GM12878 (cell line): ENCODE measurements around the gene SYNDIG1. TPM values are rescaled to one million over a fixed set of nuclear protein-coding genes. Genes with fewer than 3 reads are reported as not detected.

Experiments
- ATAC-seq: fragments of 200-7000 bp; cut with Tn5 transposase; 3 replicates; pipeline ENCODE4 v1.9.1; 2020; ENCODE audit warnings: mild to moderate bottlenecking, moderate library complexity
- BruUV-seq: library from RNA; stranded (reverse); fragments of 400-500 nt; replicated peaks from 2 replicates; lab custom pipeline; 2021; lab: Mats Ljungman, UMichigan
- CTCF ChIA-PET: fragments of 300-600 bp; sonication (Branson Sonifier 250); formaldehyde crosslinking; extraction: SDS; loops from one replicate; lab custom pipeline; 2021; ENCODE audit warnings: inconsistent platforms; lab: Yijun Ruan, JAX
- POLR2A ChIA-PET: fragments of 350-600 bp; formaldehyde crosslinking; extraction: SDS; loops from one replicate; lab custom pipeline; 2021; ENCODE audit warnings: inconsistent platforms; lab: Charles Lee
- RAD21 ChIA-PET: fragments of 300-600 bp; sonication (Branson Sonifier 250); formaldehyde crosslinking; loops from one replicate; lab custom pipeline; 2023; ENCODE audit warnings: antibody characterized with exemption; ENCODE audit not compliant: unreplicated experiment; lab: Charles Lee
- SMC1A ChIA-PET: fragments of 300-600 bp; sonication (Branson Sonifier 250); formaldehyde crosslinking; loops from one replicate; lab custom pipeline; 2023; ENCODE audit not compliant: unreplicated experiment, uncharacterized antibody; lab: Charles Lee
- DNase-seq: peaks from one replicate; pipeline ENCODE4 v3.0.0-alpha.2; 2011; ENCODE audit warnings: low read depth, low spot score
- FAIRE-seq: peaks from 3 replicates; lab custom pipeline; 2011; peaks lifted over from hg19 to GRCh38; lab: Jason Lieb, UNC
- H2AFZ ChIP-seq: 2 replicates; pipeline ENCODE4 v1.6.0; 2011; ENCODE audit warnings: low read depth, low read length, control low read depth; ENCODE audit not compliant: control insufficient read depth
- H3K27ac ChIP-seq: 2 replicates; pipeline ENCODE4 v1.5.1; 2011; ENCODE audit warnings: control low read depth; ENCODE audit not compliant: control insufficient read depth, insufficient read depth
- H3K27me3 ChIP-seq, 2 experiments: replicated peaks in 1 of 2; 2 replicates each; pipeline versions ENCODE4 v1.6.0 to v1.6.1; 2011; ENCODE audit warnings: low read length in 1 of 2; ENCODE audit not compliant: control insufficient read depth in 2 of 2, insufficient read depth in 2 of 2
- H3K36me3 ChIP-seq, 2 experiments: 2 replicates each; pipeline ENCODE4 v1.5.1; 2011; ENCODE audit warnings: low read length in 1 of 2; ENCODE audit not compliant: control insufficient read depth in 2 of 2, insufficient read depth in 2 of 2
- H3K4me1 ChIP-seq: 2 replicates; pipeline ENCODE4 v1.6.1; 2011; ENCODE audit warnings: mild to moderate bottlenecking, low read length, moderate library complexity, mixed read lengths; ENCODE audit not compliant: control insufficient read depth, insufficient read depth
- H3K4me2 ChIP-seq: 2 replicates; pipeline ENCODE4 v1.6.0; 2011; ENCODE audit warnings: control low read depth; ENCODE audit not compliant: control insufficient read depth, insufficient read depth
- H3K4me3 ChIP-seq: fragments of 200-600 bp; sonication (generic); 2 replicates; pipeline ENCODE4 v1.5.1; 2016
- H3K79me2 ChIP-seq: 2 replicates; pipeline ENCODE4 v1.6.0; 2011; ENCODE audit warnings: low read length; ENCODE audit not compliant: control insufficient read depth, insufficient read depth
- H3K9ac ChIP-seq: 2 replicates; pipeline ENCODE4 v1.8.0; 2011; ENCODE audit warnings: low read length, control low read depth, mixed read lengths; ENCODE audit not compliant: control insufficient read depth, insufficient read depth
- H3K9me3 ChIP-seq: replicated peaks from 3 replicates; pipeline ENCODE4 v1.5.1; 2011; ENCODE audit warnings: mild to moderate bottlenecking, low read length; ENCODE audit not compliant: control insufficient read depth, insufficient read depth
- H4K20me1 ChIP-seq: 2 replicates; pipeline ENCODE4 v1.6.0; 2011; ENCODE audit not compliant: control insufficient read depth, insufficient read depth
- BHLHE40 ChIP-seq, 2 experiments: fragments of 450-650 bp in 1 of 2; IDR thresholded peaks; 2 replicates each; pipeline ENCODE4 v1.6.1; 2011 to 2017; ENCODE audit warnings: low read depth in 2 of 2, borderline replicate concordance in 1 of 2, improper control_type of control experiment in 1 of 2, low read length in 1 of 2, mild to moderate bottlenecking in 1 of 2
- CHD4 ChIP-seq: fragments of 200-600 bp; sonication (generic); IDR thresholded peaks from 2 replicates; pipeline ENCODE4 v1.6.1; 2016; ENCODE audit warnings: mild to moderate bottlenecking
- HCFC1 ChIP-seq: fragments of 150-350 bp; IDR thresholded peaks from 2 replicates; pipeline ENCODE4 v1.6.1; 2014; ENCODE audit warnings: low read length
- HDAC2 ChIP-seq: fragments of 200-600 bp; sonication (generic); IDR thresholded peaks from 2 replicates; pipeline ENCODE4 v1.6.1; 2017
- HDGF ChIP-seq: fragments of 450-650 bp; IDR thresholded peaks from 2 replicates; pipeline ENCODE4 v1.6.1; 2016; ENCODE audit warnings: antibody characterized with exemption
- KLF5 ChIP-seq: fragments of 450-650 bp; IDR thresholded peaks from 2 replicates; pipeline ENCODE4 v1.6.1; 2014; ENCODE audit warnings: mild to moderate bottlenecking; ENCODE audit not compliant: partially characterized antibody
- MEF2B ChIP-seq: fragments of 450-650 bp; IDR thresholded peaks from 2 replicates; pipeline ENCODE4 v1.6.1; 2018; ENCODE audit warnings: mild to moderate bottlenecking, moderate library complexity; ENCODE audit not compliant: partially characterized antibody, poor library complexity, severe bottlenecking
- PBX3 ChIP-seq: IDR thresholded peaks from 2 replicates; pipeline ENCODE4 v1.6.1; 2011; ENCODE audit warnings: mild to moderate bottlenecking, low read depth, low read length, moderate library complexity; ENCODE audit not compliant: insufficient replicate concordance
- RFX5 ChIP-seq: IDR thresholded peaks from 2 replicates; pipeline ENCODE4 v1.6.1; 2011; ENCODE audit warnings: low read depth, low read length, improper control_type of control experiment
- SMAD5 ChIP-seq: IDR thresholded peaks from 2 replicates; pipeline ENCODE4 v1.6.1; 2016; ENCODE audit warnings: antibody characterized with exemption, low read depth
- SPI1 ChIP-seq: IDR thresholded peaks from 2 replicates; pipeline ENCODE4 v1.6.1; 2011; ENCODE audit warnings: low read depth, mild to moderate bottlenecking, low read length, moderate library complexity, borderline replicate concordance; ENCODE audit not compliant: insufficient read depth
- ZBTB4 ChIP-seq: fragments of 450-650 bp; formaldehyde crosslinking; IDR thresholded peaks from 2 replicates; pipeline ENCODE4 v1.4.0; 2022; ENCODE audit warnings: mild to moderate bottlenecking, moderate library complexity
- WGBS: methylation state at CpG from one replicate; pipeline ENCODE4 v1.1.6; 2016; ENCODE audit warnings: low lambda C conversion rate; ENCODE audit not compliant: insufficient replicate concordance, insufficient coverage; ENCODE audit errors: missing lambda C conversion rate; 5-methylcytosine and 5-hydroxymethylcytosine counted together
- in situ Hi-C: fragments of 300-500 bp; cut with MboI; formaldehyde crosslinking; loops from 9 replicates; pipeline ENCODE4 v1.14.3; 2018; ENCODE audit warnings: mixed read lengths
- intact Hi-C: fragments of 100-400 bp; cut with micrococcal nuclease; formaldehyde crosslinking; loops from one replicate; pipeline ENCODE4 v1.14.2; 2022; ENCODE audit not compliant: unreplicated experiment
- polyA plus RNA-seq, 11 experiments: library from polyadenylated mRNA; depleted of rRNA in 4 of 11; unstranded in 6 of 11; stranded (reverse) in 5 of 11; fragments of >200 nt; fragmentation: Nextera tagmentation in 4 of 11; fragmentation: Illumina TruSeq in 1 of 11; extraction: Ambion mirVana in 4 of 11; extraction: Trizol in 1 of 11; gene quantifications; 1 replicate in 1 of 11; 2 replicates in 10 of 11; pipeline versions ENCODE4 v1.2.1 to v1.2.3, GENCODE V29; 2011 to 2016; ENCODE audit warnings: inconsistent platforms in 2 of 11, missing spikeins in 2 of 11, low read depth in 1 of 11
- total RNA-seq, 4 experiments: library from RNA; depleted of rRNA in 3 of 4; stranded (reverse); fragments of >200 nt in 3 of 4; fragmentation: Illumina TruSeq in 1 of 4; extraction: Trizol in 1 of 4; gene quantifications; 2 replicates each; pipeline versions ENCODE4 v1.2.1 to v1.2.3, GENCODE V29; 2013 to 2021
- TF ChIP-seq, protein P1 (sequence below): IDR thresholded peaks from 2 replicates; pipeline ENCODE4 v1.6.1; 2012; ENCODE audit warnings: improper control_type of control experiment, low read depth, low read length; ENCODE audit not compliant: insufficient replicate concordance

SYNDIG1 gene
- total and polyA plus RNA-seq, 10 of the 15 experiments (the other 5 are each of a cell fraction or from before 2014, with no cell fraction given): not detected

GRCh38 chr20:24612799-24613775 lies 143.7 kb downstream of the SYNDIG1 start:
- BruUV-seq: no TSS peak
- POLR2A ChIA-PET: no interaction called here
- Histone ChIP-seq H3K36me3 (no peaks in the 10 kb centered on the region), H3K4me3 (no peak overlapping the region), H3K27me3 (peaks cover 0 to 4% of the 10 kb centered on the region in 2 experiments; a peak in 1 of 4 replicates), H3K4me2 (no peak overlapping the region), H3K9me3 (no peaks in the 10 kb centered on the region; the same call in 1 of the 3 replicates), H3K9ac (no peak overlapping the region), H3K4me1 (peaks cover 16% of the 10 kb centered on the region), H3K79me2 (no peaks in the 10 kb centered on the region), H2AFZ (no peak overlapping the region), H4K20me1 (no peaks in the 10 kb centered on the region), H3K27ac (no peak overlapping the region)
- FAIRE-seq (no peak), DNase-seq (no peak), ATAC-seq (no peak)
- SMC1A ChIA-PET: interaction anchor here (1.1 kb wide), 1 partner anchor 109 kb away, joined by 3 read pairs; no protein-coding TSS in a partner anchor
- CTCF ChIA-PET: no interaction called here
- in situ Hi-C loops: no loop called here
- RAD21 ChIA-PET: no interaction called here
- 68% methylated on average over 16 of the region's 16 CpGs for WGBS
- intact Hi-C loops: no loop called here
- TF ChIP-seq RFX5 (no peak), KLF5 (no peak), HCFC1 (no peak), CHD4 (no peak), BHLHE40 (IDR thresholded peaks at IDR 0.05; ENCODE audit: borderline replicate concordance in 1 of 2, low read depth in 2 of 2, low read length in 1 of 2) (no peak), PBX3 (no peak), HDAC2 (no peak), HDGF (no peak), MEF2B (no peak), ZBTB4 (no peak), SMAD5 (no peak), SPI1 (no peak)
- TF ChIP-seq, protein P1, sequence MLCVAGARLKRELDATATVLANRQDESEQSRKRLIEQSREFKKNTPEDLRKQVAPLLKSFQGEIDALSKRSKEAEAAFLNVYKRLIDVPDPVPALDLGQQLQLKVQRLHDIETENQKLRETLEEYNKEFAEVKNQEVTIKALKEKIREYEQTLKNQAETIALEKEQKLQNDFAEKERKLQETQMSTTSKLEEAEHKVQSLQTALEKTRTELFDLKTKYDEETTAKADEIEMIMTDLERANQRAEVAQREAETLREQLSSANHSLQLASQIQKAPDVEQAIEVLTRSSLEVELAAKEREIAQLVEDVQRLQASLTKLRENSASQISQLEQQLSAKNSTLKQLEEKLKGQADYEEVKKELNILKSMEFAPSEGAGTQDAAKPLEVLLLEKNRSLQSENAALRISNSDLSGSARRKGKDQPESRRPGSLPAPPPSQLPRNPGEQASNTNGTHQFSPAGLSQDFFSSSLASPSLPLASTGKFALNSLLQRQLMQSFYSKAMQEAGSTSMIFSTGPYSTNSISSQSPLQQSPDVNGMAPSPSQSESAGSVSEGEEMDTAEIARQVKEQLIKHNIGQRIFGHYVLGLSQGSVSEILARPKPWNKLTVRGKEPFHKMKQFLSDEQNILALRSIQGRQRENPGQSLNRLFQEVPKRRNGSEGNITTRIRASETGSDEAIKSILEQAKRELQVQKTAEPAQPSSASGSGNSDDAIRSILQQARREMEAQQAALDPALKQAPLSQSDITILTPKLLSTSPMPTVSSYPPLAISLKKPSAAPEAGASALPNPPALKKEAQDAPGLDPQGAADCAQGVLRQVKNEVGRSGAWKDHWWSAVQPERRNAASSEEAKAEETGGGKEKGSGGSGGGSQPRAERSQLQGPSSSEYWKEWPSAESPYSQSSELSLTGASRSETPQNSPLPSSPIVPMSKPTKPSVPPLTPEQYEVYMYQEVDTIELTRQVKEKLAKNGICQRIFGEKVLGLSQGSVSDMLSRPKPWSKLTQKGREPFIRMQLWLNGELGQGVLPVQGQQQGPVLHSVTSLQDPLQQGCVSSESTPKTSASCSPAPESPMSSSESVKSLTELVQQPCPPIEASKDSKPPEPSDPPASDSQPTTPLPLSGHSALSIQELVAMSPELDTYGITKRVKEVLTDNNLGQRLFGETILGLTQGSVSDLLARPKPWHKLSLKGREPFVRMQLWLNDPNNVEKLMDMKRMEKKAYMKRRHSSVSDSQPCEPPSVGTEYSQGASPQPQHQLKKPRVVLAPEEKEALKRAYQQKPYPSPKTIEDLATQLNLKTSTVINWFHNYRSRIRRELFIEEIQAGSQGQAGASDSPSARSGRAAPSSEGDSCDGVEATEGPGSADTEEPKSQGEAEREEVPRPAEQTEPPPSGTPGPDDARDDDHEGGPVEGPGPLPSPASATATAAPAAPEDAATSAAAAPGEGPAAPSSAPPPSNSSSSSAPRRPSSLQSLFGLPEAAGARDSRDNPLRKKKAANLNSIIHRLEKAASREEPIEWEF: no peak
